ENCODE data around the gene ZNF497. TPM values are rescaled to one million over a fixed set of nuclear protein-coding genes. Genes with fewer than 3 reads are reported as not detected.

Gene ZNF497
- total and polyA plus RNA-seq, 9 of the 15 experiments (the other 6 are each of a cell fraction or from before 2014, with no cell fraction given): 0.06 to 0.98 (median 0.44) TPM; not detected in 1

GRCh38 chr19:58326914-58327726 is 35.4 kb downstream of the ZNF497 start, which contains the start of gene ZSCAN22 (continued):
- peak in 2 of 3 experiments; percentile 13 to 56 for TF ChIP-seq YY1 (IDR thresholded peaks at IDR 0.05; ENCODE audit: borderline replicate concordance in 1 of 3, control insufficient read depth in 1 of 3, extremely low read depth in 1 of 3, insufficient read depth in 3 of 3, insufficient read length in 1 of 3, insufficient replicate concordance in 2 of 3, low read depth in 1 of 3, low read length in 2 of 3)
- TF ChIP-seq ESRRA (IDR thresholded peaks at IDR 0.05; ENCODE audit: borderline replicate concordance, low read depth): peak; percentile 65
- TF ChIP-seq, protein P1, sequence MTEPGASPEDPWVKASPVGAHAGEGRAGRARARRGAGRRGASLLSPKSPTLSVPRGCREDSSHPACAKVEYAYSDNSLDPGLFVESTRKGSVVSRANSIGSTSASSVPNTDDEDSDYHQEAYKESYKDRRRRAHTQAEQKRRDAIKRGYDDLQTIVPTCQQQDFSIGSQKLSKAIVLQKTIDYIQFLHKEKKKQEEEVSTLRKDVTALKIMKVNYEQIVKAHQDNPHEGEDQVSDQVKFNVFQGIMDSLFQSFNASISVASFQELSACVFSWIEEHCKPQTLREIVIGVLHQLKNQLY (CRISPR knock-in tag; conservative IDR thresholded peaks at IDR 0.05): no peak
- peak; percentile 1 for TF ChIP-seq CTCFL (IDR thresholded peaks at IDR 0.05; ENCODE audit: borderline replicate concordance, insufficient read depth, low read depth, low read length, poor library complexity, severe bottlenecking)
- TF ChIP-seq ZNF347 (CRISPR knock-in tag; IDR thresholded peaks at IDR 0.05; ENCODE audit: low read depth): no peak
- TF ChIP-seq FIP1L1 (IDR thresholded peaks at IDR 0.05; ENCODE audit: low read depth, low read length, poor library complexity, severe bottlenecking): peak; percentile 92
- TF ChIP-seq ZFP91 (CRISPR knock-in tag; IDR thresholded peaks at IDR 0.05): 0 out of 2 replicates have a peak, but pooled peaks have one; percentile 81
- TF ChIP-seq SMC3 (conservative IDR thresholded peaks at IDR 0.05; ENCODE audit: insufficient read depth, low read depth, low read length): peak; percentile 20; the same call in 1 of the 2 replicates
- peak; percentile 82 for TF ChIP-seq NR2C1 (IDR thresholded peaks at IDR 0.05)
- peak; percentile 86 for TF ChIP-seq NR2C1 (tag; IDR thresholded peaks at IDR 0.05)
- TF ChIP-seq CBFA2T3 (IDR thresholded peaks at IDR 0.05): peak; percentile 61
- TF ChIP-seq HLTF (IDR thresholded peaks at IDR 0.05): peak; percentile 85
- no peak for TF ChIP-seq KLF16 (IDR thresholded peaks at IDR 0.05)
- TF ChIP-seq PTTG1 (tag; IDR thresholded peaks at IDR 0.05; ENCODE audit: low read depth): no peak
- no peak for TF ChIP-seq ZNF668 (CRISPR knock-in tag; IDR thresholded peaks at IDR 0.05)
- 0 out of 2 replicates have a peak, but pooled peaks have one; percentile 51 for TF ChIP-seq MEF2D (tag; conservative IDR thresholded peaks at IDR 0.05; ENCODE audit: low read depth)
- no peak for TF ChIP-seq GABPB2 (CRISPR knock-in tag; conservative IDR thresholded peaks at IDR 0.05)
- TF ChIP-seq TARDBP (IDR thresholded peaks at IDR 0.05): peak; percentile 67; the same call in 1 of the 2 replicates
- TF ChIP-seq SUPT5H (IDR thresholded peaks at IDR 0.05): peak; percentile 95
- TF ChIP-seq MTA3 (IDR thresholded peaks at IDR 0.05; ENCODE audit: borderline replicate concordance): peak; percentile 81
- TF ChIP-seq DMBX1 (CRISPR knock-in tag; IDR thresholded peaks at IDR 0.05; ENCODE audit: borderline replicate concordance): no peak; the same call in 1 of the 2 replicates
- TF ChIP-seq TCF3 (CRISPR knock-in tag; IDR thresholded peaks at IDR 0.05): peak; percentile 31; the same call in 1 of the 2 replicates
- TF ChIP-seq, protein P2, sequence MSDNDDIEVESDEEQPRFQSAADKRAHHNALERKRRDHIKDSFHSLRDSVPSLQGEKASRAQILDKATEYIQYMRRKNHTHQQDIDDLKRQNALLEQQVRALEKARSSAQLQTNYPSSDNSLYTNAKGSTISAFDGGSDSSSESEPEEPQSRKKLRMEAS (CRISPR knock-in tag; IDR thresholded peaks at IDR 0.05): peak; percentile 73
- TF ChIP-seq E2F3 (CRISPR knock-in tag; IDR thresholded peaks at IDR 0.05): no peak

Data from K562 (cell line).